Thoracic aorta (tissue), 2 donors: ENCODE data around the gene SLC39A2. TPM values are rescaled to one million over a fixed set of nuclear protein-coding genes. Genes with fewer than 3 reads are reported as not detected.

Experiments
- ATAC-seq: fragments of 150-250 bp; one replicate; pipeline ENCODE4 v1.8.0; 2017; ENCODE audit warnings: low read depth; ENCODE audit not compliant: insufficient number of reproducible peaks, low FRiP score
- DNase-seq: peaks from one replicate; pipeline ENCODE4 v3.0.0-alpha.2; 2020; ENCODE audit warnings: low spot score
- H3K27ac ChIP-seq, 2 donors: fragments of 200-600 bp; sonication (generic); 1 replicate in 1 of 2; 2 replicates in 1 of 2; pipeline ENCODE4 v1.5.1; 2016; ENCODE audit warnings: mild to moderate bottlenecking in 2 of 2, moderate library complexity in 2 of 2
- H3K27me3 ChIP-seq: fragments of 200-600 bp; sonication (generic); replicated peaks from 2 replicates; pipeline ENCODE4 v1.6.0; 2016; ENCODE audit warnings: mild to moderate bottlenecking; ENCODE audit not compliant: insufficient read depth
- H3K36me3 ChIP-seq: fragments of 200-600 bp; sonication (generic); one replicate; pipeline ENCODE4 v1.5.1; 2016
- H3K4me1 ChIP-seq, 2 donors: fragments of 200-600 bp; sonication (generic); 1 replicate in 1 of 2; 2 replicates in 1 of 2; pipeline versions ENCODE4 v1.5.1 to v1.6.0; 2016; ENCODE audit warnings: low read depth in 2 of 2, mild to moderate bottlenecking in 1 of 2; ENCODE audit not compliant: control insufficient read depth in 1 of 2
- H3K4me3 ChIP-seq: fragments of 200-600 bp; sonication (generic); 2 replicates; pipeline ENCODE4 v1.5.1; 2016; ENCODE audit warnings: mild to moderate bottlenecking
- H3K9me3 ChIP-seq: fragments of 200-600 bp; sonication (generic); 2 replicates; pipeline ENCODE4 v1.5.1; 2016
- CTCF ChIP-seq: fragments of 200-600 bp; sonication (generic); IDR thresholded peaks from one replicate; pipeline ENCODE4 v1.5.1; 2019; ENCODE audit warnings: antibody characterized with exemption
- total RNA-seq, 2 donors: library from RNA; depleted of rRNA; stranded (reverse); fragments of >200 nt; gene quantifications; one replicate each; pipeline versions ENCODE4 v1.1.0 to v1.2.3, GENCODE V29; 2016

SLC39A2 gene
- total RNA-seq, 2 donors from 2014 or later, result not detected

GRCh38 chr14:21023174-21023573 is 24.1 kb downstream of the SLC39A2 start:
- H3K4me1 ChIP-seq, result peaks cover 11 to 39% of the 10 kb centered on the region in 2 donors
- TF ChIP-seq CTCF, result no peak
- no peaks in the 10 kb centered on the region for H3K27me3 ChIP-seq
- DNase-seq, result no peak
- ATAC-seq, result no peak
- no peak overlapping the region for H3K4me3 ChIP-seq
- H3K36me3 ChIP-seq, result peaks cover 28% of the 10 kb centered on the region
- no peaks in the 10 kb centered on the region for H3K9me3 ChIP-seq
- peak overlapping the region; percentile 89 to 94 for H3K27ac ChIP-seq

- Histone ChIP-seq H3K9me3 (no peaks in the 10 kb centered on the region), H3K4me1 (peaks cover 11 to 39% of the 10 kb centered on the region in 2 donors), H3K4me3 (peak overlapping the region; percentile 99), H3K27ac (peak overlapping the region; percentile 89 to 94), H3K36me3 (peaks cover 23% of the 10 kb centered on the region), H3K27me3 (no peaks in the 10 kb centered on the region)
- no peak for ATAC-seq
- no peak for TF ChIP-seq CTCF
- DNase-seq, result no peak
These were observed 24.9 kb downstream of the SLC39A2 start for GRCh38 chr14:21023817-21024584.

- DNase-seq (no peak), ATAC-seq (peak; percentile 26)
- peak within 1 kb of the TSS; percentile 89 to 94 for H3K27ac ChIP-seq
- TF ChIP-seq CTCF, result no peak
- H3K27me3 ChIP-seq, result no peaks in the 10 kb centered on the region
- peaks cover 15% of the 10 kb centered on the region for H3K36me3 ChIP-seq
- peaks cover 11 to 39% of the 10 kb centered on the region in 2 donors for H3K4me1 ChIP-seq
- H3K9me3 ChIP-seq, result no peaks in the 10 kb centered on the region
- peak within 1 kb of the TSS; percentile 99 for H3K4me3 ChIP-seq
These were observed 25.7 kb downstream of the SLC39A2 start, which contains the start of gene NDRG2 for GRCh38 chr14:21024585-21025370. NDRG2 (minus strand) TSS chr14:21025061; CDS start chr14:21023315, 1,746 bp downstream.

GRCh38 chr14:21025371-21026273 is 26.5 kb downstream of the SLC39A2 start:
- no peak for TF ChIP-seq CTCF
- H3K27me3 ChIP-seq, result no peaks in the 10 kb centered on the region
- ATAC-seq (peak; percentile 64), DNase-seq (no peak)
- peak overlapping the region; percentile 99 for H3K4me3 ChIP-seq
- peaks cover 11 to 39% of the 10 kb centered on the region in 2 donors for H3K4me1 ChIP-seq
- peak overlapping the region; percentile 89 to 94 for H3K27ac ChIP-seq
- no peaks in the 10 kb centered on the region for H3K9me3 ChIP-seq
- H3K36me3 ChIP-seq, result peaks cover 12% of the 10 kb centered on the region
